H9 (cell line): Measurements from ENCODE around the gene PTPN3. TPM values are rescaled to one million over a fixed set of nuclear protein-coding genes. Genes with fewer than 3 reads are reported as not detected.

Experiments used
- DNase-seq: peaks from one replicate; pipeline ENCODE4 v3.0.0-alpha.2; 2017
- H2AFZ ChIP-seq: one replicate; pipeline ENCODE4 v1.6.1; 2013; ENCODE audit warnings: mild to moderate bottlenecking, low read length, control low read depth, moderate library complexity
- H2AK5ac ChIP-seq: 2 replicates; pipeline ENCODE4 v1.6.1; 2013; ENCODE audit warnings: low read length, control low read depth, mixed read lengths; ENCODE audit not compliant: insufficient read length
- H2BK120ac ChIP-seq: one replicate; pipeline ENCODE4 v1.6.1; 2013; ENCODE audit warnings: low read depth, mild to moderate bottlenecking, low read length, control low read depth, inconsistent platforms; ENCODE audit not compliant: poor library complexity, severe bottlenecking
- H2BK12ac ChIP-seq: 2 replicates; pipeline ENCODE4 v1.6.1; 2013; ENCODE audit warnings: low read length, control low read depth, mixed read lengths, low read depth; ENCODE audit not compliant: insufficient read length
- H2BK15ac ChIP-seq: 2 replicates; pipeline ENCODE4 v1.6.1; 2013; ENCODE audit warnings: low read depth, low read length, control low read depth
- H2BK20ac ChIP-seq: one replicate; pipeline ENCODE4 v1.6.1; 2013; ENCODE audit warnings: low read depth, mild to moderate bottlenecking, low read length, control low read depth, inconsistent platforms; ENCODE audit not compliant: poor library complexity, severe bottlenecking
- H2BK5ac ChIP-seq: 2 replicates; pipeline ENCODE4 v1.6.1; 2013; ENCODE audit warnings: low read length, control low read depth, mixed read lengths; ENCODE audit not compliant: insufficient read length
- H3K14ac ChIP-seq: 2 replicates; pipeline ENCODE4 v1.6.1; 2013; ENCODE audit warnings: low read length, control low read depth; ENCODE audit not compliant: insufficient read depth
- H3K18ac ChIP-seq: 2 replicates; pipeline ENCODE4 v1.6.1; 2013; ENCODE audit warnings: low read depth, mild to moderate bottlenecking, mixed read lengths, low read length, control low read depth; ENCODE audit not compliant: insufficient read length
- H3K23ac ChIP-seq: 2 replicates; pipeline ENCODE4 v1.6.1; 2013; ENCODE audit warnings: low read length, control low read depth, mixed read lengths, low read depth; ENCODE audit not compliant: insufficient read length
- H3K23me2 ChIP-seq: 2 replicates; pipeline ENCODE4 v1.6.1; 2013; ENCODE audit warnings: low read depth, mild to moderate bottlenecking, mixed read lengths, low read length, control low read depth; ENCODE audit not compliant: insufficient read length, poor library complexity, severe bottlenecking
- H3K27ac ChIP-seq: 2 replicates; pipeline ENCODE4 v1.5.1; 2013; ENCODE audit warnings: low read length, control low read depth, mixed read lengths, low read depth; ENCODE audit not compliant: insufficient read length
- H3K27me3 ChIP-seq: 2 replicates; pipeline ENCODE4 v1.6.1; 2013; ENCODE audit warnings: low read length, control low read depth, inconsistent platforms; ENCODE audit not compliant: insufficient read depth
- H3K4ac ChIP-seq: 2 replicates; pipeline ENCODE4 v1.6.1; 2013; ENCODE audit warnings: low read depth, mild to moderate bottlenecking, control low read depth, inconsistent platforms, low read length, moderate library complexity
- H3K4me1 ChIP-seq: 2 replicates; pipeline ENCODE4 v1.6.1; 2013; ENCODE audit warnings: low read length, control low read depth, inconsistent platforms; ENCODE audit not compliant: insufficient read depth
- H3K4me2 ChIP-seq: 2 replicates; pipeline ENCODE4 v1.6.1; 2013; ENCODE audit warnings: low read length, control low read depth, mixed read lengths; ENCODE audit not compliant: insufficient read length, insufficient read depth
- H3K56ac ChIP-seq: 2 replicates; pipeline ENCODE4 v1.6.1; 2013; ENCODE audit warnings: low read depth, mild to moderate bottlenecking, mixed read lengths, low read length, control low read depth; ENCODE audit not compliant: insufficient read length
- H3K79me1 ChIP-seq: 2 replicates; pipeline ENCODE4 v1.6.1; 2013; ENCODE audit warnings: low read depth, mild to moderate bottlenecking, moderate library complexity, low read length, control low read depth, inconsistent platforms; ENCODE audit not compliant: insufficient read depth, poor library complexity, severe bottlenecking
- H3K79me2 ChIP-seq: 2 replicates; pipeline ENCODE4 v1.6.1; 2013; ENCODE audit warnings: low read length, control low read depth, inconsistent platforms; ENCODE audit not compliant: insufficient read depth
- H3K9ac ChIP-seq: 2 replicates; pipeline ENCODE4 v1.6.1; 2013; ENCODE audit warnings: low read length, control low read depth, mixed read lengths; ENCODE audit not compliant: insufficient read length; ENCODE audit errors: extremely low read depth
- H3K9me3 ChIP-seq: one replicate; pipeline ENCODE4 v1.6.1; 2013; ENCODE audit warnings: low read depth, low read length, inconsistent platforms; ENCODE audit not compliant: control insufficient read depth
- H3T11ph ChIP-seq: one replicate; pipeline ENCODE4 v1.6.1; 2013; ENCODE audit warnings: mild to moderate bottlenecking, low read length, control low read depth, inconsistent platforms
- H4K20me1 ChIP-seq: one replicate; pipeline ENCODE4 v1.6.1; 2013; ENCODE audit not compliant: control insufficient read depth, insufficient read length, insufficient read depth
- H4K5ac ChIP-seq: 2 replicates; pipeline ENCODE4 v1.6.1; 2013; ENCODE audit warnings: low read depth, mild to moderate bottlenecking, mixed read lengths, low read length, control low read depth; ENCODE audit not compliant: insufficient read length
- H4K8ac ChIP-seq: replicated peaks from 2 replicates; pipeline ENCODE4 v1.6.1; 2013; ENCODE audit warnings: low read length, control low read depth, mixed read lengths, low read depth; ENCODE audit not compliant: insufficient read length
- H4K91ac ChIP-seq: 2 replicates; pipeline ENCODE4 v1.6.1; 2013; ENCODE audit warnings: low read depth, mild to moderate bottlenecking, moderate library complexity, mixed read lengths, low read length, control low read depth; ENCODE audit not compliant: insufficient read length
- H3K27ac Mint-ChIP-seq, 3 experiments: 2 replicates in 2 of 3; 3 replicates in 1 of 3; pipeline ENCODE4 v1.8.0; 2020 to 2021; ENCODE audit warnings: mixed read lengths in 3 of 3, mild to moderate bottlenecking in 1 of 3, moderate library complexity in 1 of 3
- H3K27me3 Mint-ChIP-seq: 2 replicates; pipeline ENCODE4 v1.8.0; 2021; ENCODE audit warnings: low read depth, mild to moderate bottlenecking, moderate library complexity, mixed read lengths
- H3K36me3 Mint-ChIP-seq, 3 experiments: 2 replicates in 2 of 3; 3 replicates in 1 of 3; pipeline ENCODE4 v1.8.0; 2020 to 2021; ENCODE audit warnings: low read depth in 3 of 3, mixed read lengths in 3 of 3; ENCODE audit not compliant: insufficient read depth in 1 of 3
- H3K4me1 Mint-ChIP-seq, 2 experiments: 2 replicates each; pipeline ENCODE4 v1.8.0; 2020; ENCODE audit warnings: mixed read lengths in 2 of 2
- H3K4me3 Mint-ChIP-seq, 2 experiments: 2 replicates in 1 of 2; 3 replicates in 1 of 2; pipeline ENCODE4 v1.8.0; 2020 to 2021; ENCODE audit warnings: mild to moderate bottlenecking in 2 of 2, mixed read lengths in 2 of 2, moderate library complexity in 1 of 2
- H3K9me3 Mint-ChIP-seq, 2 experiments: 2 replicates in 1 of 2; 3 replicates in 1 of 2; pipeline ENCODE4 v1.8.0; 2020; ENCODE audit warnings: mild to moderate bottlenecking in 2 of 2, mixed read lengths in 2 of 2, moderate library complexity in 1 of 2
- CTCF ChIP-seq: fragments of 200-600 bp; sonication (generic); conservative IDR thresholded peaks from 3 replicates; pipeline ENCODE4 v1.8.0; 2021; ENCODE audit warnings: antibody characterized with exemption, mild to moderate bottlenecking
- WGBS: extraction: QIAGEN DNeasy Blood & Tissue Kit; methylation state at CpG from one replicate; pipeline ENCODE4 v1.1.7; 2013; ENCODE audit warnings: missing lambda C conversion rate, low lambda C conversion rate, mixed read lengths; ENCODE audit not compliant: insufficient read length; ENCODE audit errors: extremely low coverage; 5-methylcytosine and 5-hydroxymethylcytosine counted together
- total RNA-seq: library from RNA; stranded (reverse); gene quantifications from 2 replicates; pipeline ENCODE4 v1.2.1, GENCODE V29; 2021

Gene PTPN3
- total RNA-seq, 1 experiment from 2014 or later = 2.6 TPM

GRCh38 chr9:109512170-109512756 lies 14.2 kb upstream of the PTPN3 start:
- Histone ChIP-seq H3K14ac (no peak overlapping the region), H2AFZ (no peak overlapping the region), H4K8ac (no peak overlapping the region), H2BK15ac (no peak overlapping the region), H4K20me1 (no peaks in the 10 kb centered on the region), H3K18ac (no peak overlapping the region), H3K4me1 (no peaks in the 10 kb centered on the region), H4K91ac (no peak overlapping the region), H4K5ac (no peak overlapping the region), H3K79me1 (no peaks in the 10 kb centered on the region), H3K4ac (no peak overlapping the region), H3K23me2 (no peaks in the 10 kb centered on the region), H3K23ac (no peak overlapping the region), H2BK120ac (no peak overlapping the region), H3T11ph (no peak overlapping the region), H3K56ac (no peak overlapping the region), H2BK12ac (no peak overlapping the region), H3K79me2 (no peaks in the 10 kb centered on the region), H3K9ac (no peak overlapping the region), H2BK20ac (no peak overlapping the region), H3K27ac (no peak overlapping the region), H3K9me3 (no peaks in the 10 kb centered on the region), H3K4me2 (no peak overlapping the region), H3K27me3 (no peaks in the 10 kb centered on the region), H2AK5ac (no peak overlapping the region), H2BK5ac (no peak overlapping the region)
- Mint-ChIP-seq H3K27me3 (peaks cover 8% of the 10 kb centered on the region), H3K4me3 (no peak overlapping the region), H3K36me3 (no peaks in the 10 kb centered on the region), H3K27ac (no peak overlapping the region), H3K4me1 (no peaks in the 10 kb centered on the region), H3K9me3 (no peaks in the 10 kb centered on the region)
- DNase-seq = no peak
- no peak for TF ChIP-seq CTCF
- WGBS = no CpG with 5 or more reads among the region's 4 CpGs
